ENCODE results near the gene KCTD15. TPM values are rescaled to one million over a fixed set of nuclear protein-coding genes. Genes with fewer than 3 reads are reported as not detected.

The KCTD15 gene
- total RNA-seq, 1 experiment from 2014 or later: 41.5 TPM

DNA sequence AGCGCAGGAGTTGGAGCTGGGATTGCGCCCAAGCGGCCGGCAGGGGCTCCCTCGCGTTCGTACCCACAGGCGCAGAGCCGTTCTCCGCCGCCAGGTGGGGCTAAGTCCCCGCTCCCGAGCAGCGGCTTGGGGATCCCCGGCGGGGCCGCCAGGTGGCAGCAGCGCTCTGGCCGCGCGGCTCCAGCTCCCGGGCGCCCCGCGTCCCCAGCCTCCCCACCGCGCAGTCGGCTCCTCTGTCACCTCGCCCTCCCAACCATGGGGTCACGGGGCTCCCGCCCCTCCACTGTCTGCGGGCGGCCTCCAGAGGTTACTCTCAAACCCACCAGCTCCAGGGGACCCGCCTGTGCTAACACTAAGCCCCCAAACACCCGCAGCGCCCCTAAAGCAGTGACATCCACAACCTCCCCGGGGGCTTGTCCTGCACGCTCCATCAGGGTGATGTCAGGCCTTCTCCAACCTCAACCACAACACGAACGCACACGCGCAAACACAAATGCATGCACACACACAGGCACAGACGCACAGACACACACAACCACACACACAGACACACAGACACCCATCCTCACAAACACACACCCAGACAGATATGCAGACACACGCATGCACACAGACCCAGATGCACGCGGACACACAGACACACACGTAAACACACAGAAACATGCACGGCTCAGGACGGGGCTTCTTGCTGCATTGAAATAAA lies 18.4 kb upstream of the KCTD15 start (continued):
- TF ChIP-seq, protein P1, sequence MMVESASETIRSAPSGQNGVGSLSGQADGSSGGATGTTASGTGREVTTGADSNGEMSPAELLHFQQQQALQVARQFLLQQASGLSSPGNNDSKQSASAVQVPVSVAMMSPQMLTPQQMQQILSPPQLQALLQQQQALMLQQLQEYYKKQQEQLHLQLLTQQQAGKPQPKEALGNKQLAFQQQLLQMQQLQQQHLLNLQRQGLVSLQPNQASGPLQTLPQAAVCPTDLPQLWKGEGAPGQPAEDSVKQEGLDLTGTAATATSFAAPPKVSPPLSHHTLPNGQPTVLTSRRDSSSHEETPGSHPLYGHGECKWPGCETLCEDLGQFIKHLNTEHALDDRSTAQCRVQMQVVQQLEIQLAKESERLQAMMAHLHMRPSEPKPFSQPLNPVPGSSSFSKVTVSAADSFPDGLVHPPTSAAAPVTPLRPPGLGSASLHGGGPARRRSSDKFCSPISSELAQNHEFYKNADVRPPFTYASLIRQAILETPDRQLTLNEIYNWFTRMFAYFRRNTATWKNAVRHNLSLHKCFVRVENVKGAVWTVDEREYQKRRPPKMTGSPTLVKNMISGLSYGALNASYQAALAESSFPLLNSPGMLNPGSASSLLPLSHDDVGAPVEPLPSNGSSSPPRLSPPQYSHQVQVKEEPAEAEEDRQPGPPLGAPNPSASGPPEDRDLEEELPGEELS (CRISPR knock-in tag; IDR thresholded peaks at IDR 0.05): 0 out of 2 replicates have a peak, but pooled peaks have one; percentile 38
- TF ChIP-seq SP1 (CRISPR knock-in tag; conservative IDR thresholded peaks at IDR 0.05) (peak; percentile 69), TP53 (CRISPR knock-in tag; IDR thresholded peaks at IDR 0.05) (0 out of 2 replicates have a peak, but pooled peaks have one; percentile 54), OVOL2 (CRISPR knock-in tag; IDR thresholded peaks at IDR 0.05; ENCODE audit: borderline replicate concordance) (no peak), GABPB1 (CRISPR knock-in tag; IDR thresholded peaks at IDR 0.05) (peak; percentile 44; the same call in 1 of the 2 replicates), ZNF425 (CRISPR knock-in tag; conservative IDR thresholded peaks at IDR 0.05) (no peak), CTCF (IDR thresholded peaks at IDR 0.05) (peak; percentile 100), FOXP1 (CRISPR knock-in tag; IDR thresholded peaks at IDR 0.05; ENCODE audit: borderline replicate concordance) (peak; percentile 17; the same call in 1 of the 2 replicates), E2F5 (CRISPR knock-in tag; IDR thresholded peaks at IDR 0.05) (no peak), SOX15 (CRISPR knock-in tag; IDR thresholded peaks at IDR 0.05) (no peak), FOXK1 (CRISPR knock-in tag; IDR thresholded peaks at IDR 0.05) (0 out of 2 replicates have a peak, but pooled peaks have one; percentile 18), ZNF416 (CRISPR knock-in tag; IDR thresholded peaks at IDR 0.05) (peak; percentile 63; the same call in 1 of the 2 replicates), ETV6 (CRISPR knock-in tag; IDR thresholded peaks at IDR 0.05) (peak; percentile 88), ZNF263 (CRISPR knock-in tag; IDR thresholded peaks at IDR 0.05; ENCODE audit: low read depth) (no peak), TEAD1 (CRISPR knock-in tag; IDR thresholded peaks at IDR 0.05) (0 out of 2 replicates have a peak, but pooled peaks have one; percentile 35), CREM (CRISPR knock-in tag; IDR thresholded peaks at IDR 0.05) (no peak), ZSCAN18 (CRISPR knock-in tag; IDR thresholded peaks at IDR 0.05) (no peak)
- TF ChIP-seq, protein P2, sequence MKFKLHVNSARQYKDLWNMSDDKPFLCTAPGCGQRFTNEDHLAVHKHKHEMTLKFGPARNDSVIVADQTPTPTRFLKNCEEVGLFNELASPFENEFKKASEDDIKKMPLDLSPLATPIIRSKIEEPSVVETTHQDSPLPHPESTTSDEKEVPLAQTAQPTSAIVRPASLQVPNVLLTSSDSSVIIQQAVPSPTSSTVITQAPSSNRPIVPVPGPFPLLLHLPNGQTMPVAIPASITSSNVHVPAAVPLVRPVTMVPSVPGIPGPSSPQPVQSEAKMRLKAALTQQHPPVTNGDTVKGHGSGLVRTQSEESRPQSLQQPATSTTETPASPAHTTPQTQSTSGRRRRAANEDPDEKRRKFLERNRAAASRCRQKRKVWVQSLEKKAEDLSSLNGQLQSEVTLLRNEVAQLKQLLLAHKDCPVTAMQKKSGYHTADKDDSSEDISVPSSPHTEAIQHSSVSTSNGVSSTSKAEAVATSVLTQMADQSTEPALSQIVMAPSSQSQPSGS (CRISPR knock-in tag; IDR thresholded peaks at IDR 0.05; ENCODE audit: borderline replicate concordance, low read depth): no peak; the same call in 1 of the 2 replicates
- TF ChIP-seq, protein P3, sequence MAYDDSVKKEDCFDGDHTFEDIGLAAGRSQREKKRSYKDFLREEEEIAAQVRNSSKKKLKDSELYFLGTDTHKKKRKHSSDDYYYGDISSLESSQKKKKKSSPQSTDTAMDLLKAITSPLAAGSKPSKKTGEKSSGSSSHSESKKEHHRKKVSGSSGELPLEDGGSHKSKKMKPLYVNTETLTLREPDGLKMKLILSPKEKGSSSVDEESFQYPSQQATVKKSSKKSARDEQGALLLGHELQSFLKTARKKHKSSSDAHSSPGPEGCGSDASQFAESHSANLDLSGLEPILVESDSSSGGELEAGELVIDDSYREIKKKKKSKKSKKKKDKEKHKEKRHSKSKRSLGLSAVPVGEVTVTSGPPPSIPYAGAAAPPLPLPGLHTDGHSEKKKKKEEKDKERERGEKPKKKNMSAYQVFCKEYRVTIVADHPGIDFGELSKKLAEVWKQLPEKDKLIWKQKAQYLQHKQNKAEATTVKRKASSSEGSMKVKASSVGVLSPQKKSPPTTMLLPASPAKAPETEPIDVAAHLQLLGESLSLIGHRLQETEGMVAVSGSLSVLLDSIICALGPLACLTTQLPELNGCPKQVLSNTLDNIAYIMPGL (CRISPR knock-in tag; IDR thresholded peaks at IDR 0.05): peak; percentile 95
- TF ChIP-seq, protein P4, sequence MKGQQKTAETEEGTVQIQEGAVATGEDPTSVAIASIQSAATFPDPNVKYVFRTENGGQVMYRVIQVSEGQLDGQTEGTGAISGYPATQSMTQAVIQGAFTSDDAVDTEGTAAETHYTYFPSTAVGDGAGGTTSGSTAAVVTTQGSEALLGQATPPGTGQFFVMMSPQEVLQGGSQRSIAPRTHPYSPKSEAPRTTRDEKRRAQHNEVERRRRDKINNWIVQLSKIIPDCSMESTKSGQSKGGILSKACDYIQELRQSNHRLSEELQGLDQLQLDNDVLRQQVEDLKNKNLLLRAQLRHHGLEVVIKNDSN (CRISPR knock-in tag; IDR thresholded peaks at IDR 0.05): no peak
- TF ChIP-seq, protein P5, sequence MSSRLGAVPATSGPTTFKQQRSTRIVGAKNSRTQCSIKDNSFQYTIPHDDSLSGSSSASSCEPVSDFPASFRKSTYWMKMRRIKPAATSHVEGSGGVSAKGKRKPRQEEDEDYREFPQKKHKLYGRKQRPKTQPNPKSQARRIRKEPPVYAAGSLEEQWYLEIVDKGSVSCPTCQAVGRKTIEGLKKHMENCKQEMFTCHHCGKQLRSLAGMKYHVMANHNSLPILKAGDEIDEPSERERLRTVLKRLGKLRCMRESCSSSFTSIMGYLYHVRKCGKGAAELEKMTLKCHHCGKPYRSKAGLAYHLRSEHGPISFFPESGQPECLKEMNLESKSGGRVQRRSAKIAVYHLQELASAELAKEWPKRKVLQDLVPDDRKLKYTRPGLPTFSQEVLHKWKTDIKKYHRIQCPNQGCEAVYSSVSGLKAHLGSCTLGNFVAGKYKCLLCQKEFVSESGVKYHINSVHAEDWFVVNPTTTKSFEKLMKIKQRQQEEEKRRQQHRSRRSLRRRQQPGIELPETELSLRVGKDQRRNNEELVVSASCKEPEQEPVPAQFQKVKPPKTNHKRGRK (CRISPR knock-in tag; IDR thresholded peaks at IDR 0.05; ENCODE audit: borderline replicate concordance): no peak

Data from WTC11 (cell line).